HCT116 (cell line): ENCODE data around the gene INTS2. TPM values are rescaled to one million over a fixed set of nuclear protein-coding genes. Genes with fewer than 3 reads are reported as not detected.

ENCODE experiments used
- ATAC-seq: fragments of 200-7000 bp; cut with Tn5 transposase; 2 replicates; pipeline ENCODE4 v1.9.1; 2020; ENCODE audit warnings: mild to moderate bottlenecking, moderate library complexity
- BruUV-seq: library from RNA; stranded (reverse); fragments of 400-500 nt; replicated peaks from 2 replicates; lab custom pipeline; 2021; lab: Mats Ljungman, UMichigan
- CTCF ChIA-PET: fragments of 300-600 bp; sonication (Branson Sonifier 250); formaldehyde crosslinking; loops from one replicate; lab custom pipeline; 2021; ENCODE audit warnings: antibody characterized with exemption; lab: Charles Lee
- POLR2A ChIA-PET: fragments of 300-600, 350-600 bp; sonication (Branson Sonifier 250); formaldehyde crosslinking; loops from one replicate; lab custom pipeline; 2021; ENCODE audit warnings: antibody characterized with exemption; lab: Charles Lee
- RAD21 ChIA-PET, 2 experiments: fragments of 300-600 bp; sonication (Branson Sonifier 250); formaldehyde crosslinking; loops; one replicate each; lab custom pipeline; 2023; ENCODE audit warnings: low total read pairs in 2 of 2; ENCODE audit not compliant: uncharacterized antibody in 2 of 2, unreplicated experiment in 2 of 2, low non-redundant PET in 1 of 2; lab: Charles Lee
- DNase-seq: peaks from one replicate; pipeline ENCODE4 v3.0.0-alpha.2; 2010; ENCODE audit warnings: low read depth, low spot score
- H2AFZ ChIP-seq: fragments of 200-600 bp; shearing (Covaris generic), sonication (generic); 2 replicates; pipeline ENCODE4 v1.6.1; 2017; ENCODE audit warnings: low read depth, mixed run types, mixed read lengths, antibody characterized with exemption, low read length; ENCODE audit not compliant: poor library complexity, severe bottlenecking
- H3K27ac ChIP-seq: 2 replicates; pipeline ENCODE4 v1.5.1; 2012; ENCODE audit warnings: low read depth, low read length
- H3K27me3 ChIP-seq: fragments of 200-600 bp; sonication (generic); 2 replicates; pipeline ENCODE4 v1.6.1; 2016; ENCODE audit warnings: mixed run types, low read length, mixed read lengths; ENCODE audit not compliant: insufficient read depth
- H3K36me3 ChIP-seq, 2 experiments: fragments of 200-500 bp in 1 of 2; fragments of 200-600 bp in 1 of 2; sonication (Bioruptor generic) in 1 of 2; sonication (generic) in 1 of 2; 2 replicates each; pipeline versions ENCODE4 v1.5.1 to v1.6.1; 2014 to 2016; ENCODE audit warnings: low read length in 2 of 2, inconsistent platforms in 1 of 2, mixed read lengths in 1 of 2, mixed run types in 1 of 2; ENCODE audit not compliant: insufficient read depth in 2 of 2, control insufficient read depth in 1 of 2
- H3K4me1 ChIP-seq, 2 experiments: fragments of 200-600 bp in 1 of 2; sonication (generic) in 1 of 2; 2 replicates each; pipeline versions ENCODE4 v1.5.1 to v1.6.1; 2012 to 2017; ENCODE audit warnings: low read length in 2 of 2, inconsistent platforms in 1 of 2, mild to moderate bottlenecking in 1 of 2, mixed read lengths in 1 of 2, mixed run types in 1 of 2, moderate library complexity in 1 of 2; ENCODE audit not compliant: insufficient read depth in 2 of 2, control insufficient read depth in 1 of 2
- H3K4me2 ChIP-seq: fragments of 200-600 bp; sonication (generic); 2 replicates; pipeline ENCODE4 v1.6.1; 2017; ENCODE audit warnings: mixed run types, low read length, mixed read lengths
- H3K4me3 ChIP-seq, 2 experiments: fragments of 200-600 bp in 1 of 2; sonication (generic) in 1 of 2; replicated peaks in 1 of 2; 2 replicates each; pipeline ENCODE4 v1.5.1; 2011 to 2016; ENCODE audit warnings: low read length in 2 of 2, control low read depth in 1 of 2, low read depth in 1 of 2, mild to moderate bottlenecking in 1 of 2, mixed read lengths in 1 of 2, mixed run types in 1 of 2
- H3K79me2 ChIP-seq: fragments of 200-600 bp; sonication (generic); 2 replicates; pipeline ENCODE4 v1.6.1; 2017; ENCODE audit warnings: mild to moderate bottlenecking, mixed run types, low read length, moderate library complexity, mixed read lengths; ENCODE audit not compliant: insufficient read depth
- H3K9ac ChIP-seq: fragments of 200-600 bp; sonication (generic); 2 replicates; pipeline ENCODE4 v1.6.1; 2016; ENCODE audit warnings: low read length, mixed read lengths
- H3K9me2 ChIP-seq: fragments of 200-600 bp; sonication (generic), shearing (Covaris generic); 2 replicates; pipeline ENCODE4 v1.6.1; 2017; ENCODE audit warnings: mixed run types, mild to moderate bottlenecking, moderate library complexity; ENCODE audit not compliant: insufficient read depth
- H3K9me3 ChIP-seq, 2 experiments: fragments of 200-500 bp in 1 of 2; fragments of 200-600 bp in 1 of 2; sonication (Bioruptor generic) in 1 of 2; sonication (generic) in 1 of 2; 2 replicates each; pipeline ENCODE4 v1.6.1; 2014 to 2017; ENCODE audit warnings: low read length in 2 of 2, mixed read lengths in 2 of 2, inconsistent platforms in 1 of 2, low read depth in 1 of 2, mild to moderate bottlenecking in 1 of 2, mixed run types in 1 of 2, moderate library complexity in 1 of 2; ENCODE audit not compliant: control insufficient read depth in 1 of 2, insufficient read depth in 1 of 2
- H4K20me1 ChIP-seq: fragments of 200-600 bp; sonication (generic), shearing (Covaris generic); 2 replicates; pipeline ENCODE4 v1.6.1; 2017; ENCODE audit warnings: mixed run types, mild to moderate bottlenecking, moderate library complexity; ENCODE audit not compliant: insufficient read depth
- CBX3 ChIP-seq: IDR thresholded peaks from 2 replicates; pipeline ENCODE4 v1.6.1; 2012; ENCODE audit warnings: low read depth
- CEBPB ChIP-seq: IDR thresholded peaks from 2 replicates; pipeline ENCODE4 v1.6.1; 2012; ENCODE audit warnings: low read depth
- EGR1 ChIP-seq: IDR thresholded peaks from 2 replicates; pipeline ENCODE4 v1.6.1; 2012; ENCODE audit warnings: low read depth
- EZH2 ChIP-seq: fragments of 200-600 bp; sonication (generic); IDR thresholded peaks from 2 replicates; pipeline ENCODE4 v1.6.1; 2017; ENCODE audit warnings: antibody characterized with exemption, mixed run types
- EZH2phosphoT487 ChIP-seq: fragments of 200-600 bp; IDR thresholded peaks from 2 replicates; pipeline ENCODE4 v1.6.1; 2018; ENCODE audit warnings: antibody characterized with exemption, borderline replicate concordance
- REST ChIP-seq: IDR thresholded peaks from 2 replicates; pipeline ENCODE4 v1.6.1; 2012; ENCODE audit warnings: low read depth
- YY1 ChIP-seq: IDR thresholded peaks from 2 replicates; pipeline ENCODE4 v1.6.1; 2011; ENCODE audit warnings: low read length, low read depth, moderate library complexity, mild to moderate bottlenecking; ENCODE audit not compliant: insufficient replicate concordance; ENCODE audit errors: extremely low read depth
- ZBTB33 ChIP-seq: IDR thresholded peaks from 2 replicates; pipeline ENCODE4 v1.6.1; 2011; ENCODE audit warnings: mild to moderate bottlenecking, low read length, moderate library complexity; ENCODE audit not compliant: insufficient replicate concordance; ENCODE audit errors: extremely low read depth
- intact Hi-C: fragments of 100-400 bp; cut with micrococcal nuclease; formaldehyde crosslinking; loops from 2 replicates; pipeline ENCODE4 v1.10.0; 2022
- total RNA-seq: library from RNA; stranded (reverse); gene quantifications from one replicate; pipeline ENCODE4 v1.2.1, GENCODE V29; 2021; ENCODE audit not compliant: unreplicated experiment

The INTS2 gene
- total RNA-seq, 1 experiment from 2014 or later, result 40.5 TPM

- no peak overlapping the region for H3K9ac ChIP-seq
- ChIA-PET POLR2A (no interaction called here), CTCF (interaction anchor here (1.6 kb wide), 1 partner anchor 142 kb away, joined by 6 read pairs; no protein-coding TSS in a partner anchor), RAD21 (no interaction called here)
- H3K4me1 ChIP-seq, result no peaks in the 10 kb centered on the region
- TF ChIP-seq CBX3 (no peak), ZBTB33 (no peak), REST (no peak), EGR1 (no peak), EZH2 (no peak), YY1 (no peak), EZH2phosphoT487 (no peak), CEBPB (no peak)
- H4K20me1 ChIP-seq, result no peaks in the 10 kb centered on the region
- peaks cover 48 to 66% of the 10 kb centered on the region in 2 experiments for H3K36me3 ChIP-seq
- no peak overlapping the region for H2AFZ ChIP-seq
- no peak for DNase-seq
- no peak overlapping the region for H3K4me3 ChIP-seq
- H3K9me3 ChIP-seq, result no peaks in the 10 kb centered on the region
- no peak for ATAC-seq
- H3K27ac ChIP-seq, result no peak overlapping the region
- intact Hi-C loops, result no loop called here
- BruUV-seq, result no TSS peak
- no peaks in the 10 kb centered on the region for H3K27me3 ChIP-seq
- H3K79me2 ChIP-seq, result peaks cover 31% of the 10 kb centered on the region
- no peak overlapping the region for H3K4me2 ChIP-seq
- no peaks in the 10 kb centered on the region for H3K9me2 ChIP-seq
Measured at GRCh38 chr17:61967729-61968128, 39.9 kb upstream of the INTS2 start.
